Nephron progenitor cell (in vitro differentiated cells): ENCODE data around the gene TIPARP.

Source experiments
- DNase-seq: peaks from one replicate; pipeline ENCODE4 v3.0.0; 2021
- H3K27ac Mint-ChIP-seq: 2 replicates; pipeline ENCODE4 v1.8.0; 2021; ENCODE audit warnings: mild to moderate bottlenecking, moderate library complexity, mixed read lengths
- H3K27me3 Mint-ChIP-seq: 2 replicates; pipeline ENCODE4 v1.8.0; 2021; ENCODE audit warnings: mild to moderate bottlenecking, low read depth, mixed read lengths; ENCODE audit not compliant: poor library complexity
- H3K36me3 Mint-ChIP-seq: 2 replicates; pipeline ENCODE4 v1.8.0; 2021; ENCODE audit warnings: low read depth, mixed read lengths
- H3K4me1 Mint-ChIP-seq: 2 replicates; pipeline ENCODE4 v1.8.0; 2021; ENCODE audit warnings: mixed read lengths
- H3K4me3 Mint-ChIP-seq: 2 replicates; pipeline ENCODE4 v1.8.0; 2021; ENCODE audit warnings: mild to moderate bottlenecking, moderate library complexity, mixed read lengths
- H3K9me3 Mint-ChIP-seq: 2 replicates; pipeline ENCODE4 v1.8.0; 2021; ENCODE audit warnings: mild to moderate bottlenecking, moderate library complexity, mixed read lengths
- CTCF ChIP-seq: fragments of 200-600 bp; sonication (generic); IDR thresholded peaks from 2 replicates; pipeline ENCODE4 v1.5.0; 2021; ENCODE audit warnings: antibody characterized with exemption

Gene TIPARP

GRCh38 chr3:156637480-156638022 lies 36.8 kb upstream of the TIPARP start:
- Mint-ChIP-seq H3K4me3 (no peak overlapping the region), H3K36me3 (no peaks in the 10 kb centered on the region), H3K27ac (no peak overlapping the region), H3K4me1 (peaks cover 3% of the 10 kb centered on the region), H3K27me3 (no peaks in the 10 kb centered on the region), H3K9me3 (no peaks in the 10 kb centered on the region)
- DNase-seq, result no peak
- no peak for TF ChIP-seq CTCF

GRCh38 chr3:156638271-156638670 lies 36.1 kb upstream of the TIPARP start:
- Mint-ChIP-seq H3K4me1 (peaks cover 10% of the 10 kb centered on the region), H3K27me3 (no peaks in the 10 kb centered on the region), H3K9me3 (no peaks in the 10 kb centered on the region), H3K27ac (no peak overlapping the region), H3K36me3 (no peaks in the 10 kb centered on the region), H3K4me3 (no peak overlapping the region)
- no peak for DNase-seq
- no peak for TF ChIP-seq CTCF

- H3K4me3 Mint-ChIP-seq, result no peak overlapping the region
- no peak overlapping the region for H3K27ac Mint-ChIP-seq
- no peak for TF ChIP-seq CTCF
- no peaks in the 10 kb centered on the region for H3K27me3 Mint-ChIP-seq
- no peaks in the 10 kb centered on the region for H3K36me3 Mint-ChIP-seq
- no peaks in the 10 kb centered on the region for H3K9me3 Mint-ChIP-seq
- peaks cover 22% of the 10 kb centered on the region for H3K4me1 Mint-ChIP-seq
- no peak for DNase-seq
These were observed 34.9 kb upstream of the TIPARP start for GRCh38 chr3:156639414-156640023.

DNA sequence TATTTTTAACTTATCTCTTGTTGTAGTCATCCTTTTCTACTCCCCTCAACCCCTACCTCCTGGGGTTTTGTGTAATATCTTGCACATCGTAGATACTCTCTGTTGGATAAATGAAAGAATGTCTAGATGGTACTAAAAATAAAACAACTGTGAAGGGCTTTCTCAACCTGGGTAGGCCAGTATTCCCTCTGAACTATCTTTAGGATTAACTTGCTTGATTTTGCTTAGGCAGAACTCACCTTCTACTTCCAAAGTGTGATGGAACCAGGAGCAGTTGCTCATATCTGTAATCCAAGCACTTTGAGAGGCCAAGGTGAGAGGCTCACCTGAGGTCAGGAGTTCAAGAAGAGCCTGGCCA lies 32.8 kb upstream of the TIPARP start:
- H3K36me3 Mint-ChIP-seq, result no peaks in the 10 kb centered on the region
- no peaks in the 10 kb centered on the region for H3K27me3 Mint-ChIP-seq
- H3K9me3 Mint-ChIP-seq, result peaks cover 1% of the 10 kb centered on the region
- no peak for TF ChIP-seq CTCF
- H3K4me1 Mint-ChIP-seq, result peaks cover 32% of the 10 kb centered on the region
- no peak overlapping the region for H3K4me3 Mint-ChIP-seq
- no peak for DNase-seq
- no peak overlapping the region for H3K27ac Mint-ChIP-seq

DNA sequence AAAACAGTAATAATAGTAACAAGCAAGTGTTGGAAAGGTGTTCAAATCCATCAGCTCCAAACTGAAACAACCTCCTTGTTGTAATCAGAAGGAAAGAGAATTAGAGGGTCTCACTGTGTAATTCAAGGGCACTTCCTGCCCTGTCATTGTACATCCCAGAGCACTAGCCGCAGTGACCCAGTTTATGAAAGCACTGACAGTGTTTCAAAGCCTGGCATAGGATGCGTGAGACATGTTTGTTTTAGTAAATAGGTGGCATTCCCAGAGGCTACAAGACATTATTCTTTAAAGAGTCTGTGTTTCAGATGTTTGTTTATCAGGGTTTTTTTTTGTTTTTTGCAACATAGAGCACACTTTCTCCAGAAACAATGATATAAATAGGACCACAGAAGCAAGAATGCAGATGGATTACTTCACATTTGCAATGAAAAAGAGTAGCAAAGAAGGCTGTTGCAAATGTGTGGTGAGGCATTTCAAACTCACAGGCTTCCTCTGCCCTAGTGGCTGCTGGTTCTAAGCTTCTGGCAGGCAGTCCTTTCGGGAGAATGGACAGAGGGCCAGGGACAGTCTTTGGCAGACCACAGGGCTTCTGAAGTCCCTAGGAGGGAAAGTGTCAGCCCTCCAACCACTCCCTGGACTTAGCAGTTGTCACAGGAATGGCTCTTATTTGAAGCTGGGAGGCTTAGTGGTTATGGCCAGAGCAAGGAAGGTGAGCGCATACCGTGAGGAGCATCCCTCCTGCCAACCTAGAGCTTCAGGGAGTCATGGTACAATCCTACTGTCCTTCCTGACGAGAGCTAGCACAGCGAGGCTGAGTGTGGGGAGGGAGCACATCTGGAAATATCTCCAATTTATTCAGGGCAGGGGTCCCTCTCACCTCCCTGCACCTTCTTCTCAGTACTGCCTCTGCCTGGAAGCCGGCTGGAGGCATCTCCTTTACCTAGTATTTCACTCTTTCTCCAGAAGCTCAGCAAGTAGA lies 31.4 kb upstream of the TIPARP start:
- Mint-ChIP-seq H3K4me1 (peaks cover 32% of the 10 kb centered on the region), H3K27me3 (no peaks in the 10 kb centered on the region), H3K9me3 (peaks cover 11% of the 10 kb centered on the region), H3K4me3 (peak overlapping the region; percentile 59), H3K36me3 (no peaks in the 10 kb centered on the region), H3K27ac (peak overlapping the region; percentile 96)
- TF ChIP-seq CTCF, result no peak
- DNase-seq, result no peak
